A549 (cell line): ENCODE results near the gene GATA3. TPM values are rescaled to one million over a fixed set of nuclear protein-coding genes. Genes with fewer than 3 reads are reported as not detected.

Experiments
- ATAC-seq, 2 experiments: fragments of 200-7000 bp in 1 of 2; fragments of >200 bp in 1 of 2; cut with Nextera tagmentation in 1 of 2; cut with Tn5 transposase in 1 of 2; 3 replicates each; pipeline versions ENCODE4 v1.8.0 to v1.9.1; 2018 to 2020; ENCODE audit warnings: mild to moderate bottlenecking in 1 of 2, moderate library complexity in 1 of 2
- CTCF ChIA-PET: fragments of 300-600 bp; sonication (Branson Sonifier 250); formaldehyde crosslinking; extraction: SDS; loops from one replicate; lab custom pipeline; 2021; ENCODE audit warnings: antibody characterized with exemption, inconsistent platforms; lab: Yijun Ruan, JAX
- POLR2A ChIA-PET: fragments of 350-600 bp; formaldehyde crosslinking; extraction: SDS; loops from one replicate; lab custom pipeline; 2021; ENCODE audit warnings: antibody characterized with exemption, inconsistent platforms; lab: Yijun Ruan, JAX
- DNase-seq, 2 experiments: peaks; one replicate each; pipeline versions ENCODE4 v3.0.0 to v3.0.0-alpha.2; 2011 to 2016; ENCODE audit warnings: low read depth in 1 of 2, low spot score in 1 of 2
- FAIRE-seq: peaks from 2 replicates; lab custom pipeline; 2011; peaks lifted over from hg19 to GRCh38; lab: Jason Lieb, UNC
- H3K27ac ChIP-seq, 2 experiments: fragments of >200 bp; sonication (Bioruptor Twin); formaldehyde crosslinking; 3 replicates each; pipeline ENCODE4 v1.5.1; 2016 to 2017
- H3K4me1 ChIP-seq: fragments of >200 bp; sonication (Bioruptor Twin); formaldehyde crosslinking; 3 replicates; pipeline ENCODE4 v1.6.1; 2016
- H3K4me2 ChIP-seq: fragments of >200 bp; sonication (Bioruptor Twin); formaldehyde crosslinking; 3 replicates; pipeline ENCODE4 v1.6.1; 2016
- H3K4me3 ChIP-seq: fragments of >200 bp; sonication (Bioruptor Twin); formaldehyde crosslinking; 3 replicates; pipeline ENCODE4 v1.5.1; 2016
- H3K9me3 ChIP-seq: fragments of >200 bp; sonication (Bioruptor Twin); formaldehyde crosslinking; 3 replicates; pipeline ENCODE4 v1.6.1; 2016
- ATOH8 ChIP-seq: fragments of 250-450 bp; sonication (Bioruptor Pico); IDR thresholded peaks from 2 replicates; pipeline ENCODE4 v1.5.0; 2020; ENCODE audit warnings: low read depth, mild to moderate bottlenecking, moderate library complexity
- BCL3 ChIP-seq: fragments of >200 bp; sonication (Bioruptor Twin); formaldehyde crosslinking; IDR thresholded peaks from 3 replicates; pipeline ENCODE4 v1.6.1; 2016
- CBX8 ChIP-seq: fragments of 200-600 bp; sonication (generic); IDR thresholded peaks from 2 replicates; pipeline ENCODE4 v1.6.1; 2016
- EHF ChIP-seq: fragments of 250-450 bp; sonication (Bioruptor Pico); IDR thresholded peaks from 2 replicates; pipeline ENCODE4 v1.5.0; 2020; ENCODE audit warnings: mild to moderate bottlenecking
- EHMT2 ChIP-seq: fragments of 200-600 bp; sonication (generic); IDR thresholded peaks from 2 replicates; pipeline ENCODE4 v1.6.1; 2016; ENCODE audit warnings: antibody characterized with exemption, low read depth, mild to moderate bottlenecking, moderate library complexity
- EP300 ChIP-seq, 2 experiments: fragments of >200 bp; sonication (Bioruptor Twin); formaldehyde crosslinking; IDR thresholded peaks; 2 replicates in 1 of 2; 3 replicates in 1 of 2; pipeline ENCODE4 v1.6.1; 2016 to 2017
- GATA3 ChIP-seq: IDR thresholded peaks from 2 replicates; pipeline ENCODE4 v1.6.1; 2012; ENCODE audit warnings: borderline replicate concordance
- HDAC2 ChIP-seq: fragments of 200-600 bp; sonication (generic); IDR thresholded peaks from 2 replicates; pipeline ENCODE4 v1.6.1; 2016
- HES2 ChIP-seq: fragments of >200 bp; sonication (Bioruptor Twin); formaldehyde crosslinking; IDR thresholded peaks from 2 replicates; pipeline ENCODE4 v1.6.1; 2016
- HMGXB4 ChIP-seq: fragments of 250-450 bp; sonication (Bioruptor Pico); IDR thresholded peaks from 2 replicates; pipeline ENCODE4 v1.5.0; 2021; ENCODE audit warnings: mild to moderate bottlenecking, moderate library complexity, borderline replicate concordance
- JUNB ChIP-seq: fragments of >200 bp; sonication (Bioruptor Twin); formaldehyde crosslinking; IDR thresholded peaks from 2 replicates; pipeline ENCODE4 v1.6.1; 2016
- KDM5A ChIP-seq: fragments of 200-600 bp; sonication (generic); IDR thresholded peaks from 2 replicates; pipeline ENCODE4 v1.6.1; 2016; ENCODE audit warnings: antibody characterized with exemption, mild to moderate bottlenecking
- MAZ ChIP-seq: fragments of 150-350 bp; IDR thresholded peaks from 2 replicates; pipeline ENCODE4 v1.6.1; 2014; ENCODE audit warnings: antibody characterized with exemption, low read depth, low read length, borderline replicate concordance
- NFE2L2 ChIP-seq: fragments of 150-350 bp; conservative IDR thresholded peaks from 2 replicates; pipeline ENCODE4 v1.6.1; 2014; ENCODE audit warnings: low read length
- NPAS2 ChIP-seq: fragments of 250-450 bp; sonication (Bioruptor Pico); IDR thresholded peaks from 2 replicates; pipeline ENCODE4 v1.8.0; 2022; ENCODE audit warnings: mild to moderate bottlenecking, moderate library complexity, borderline replicate concordance
- POLR2A ChIP-seq: IDR thresholded peaks from 2 replicates; pipeline ENCODE4 v1.6.1; 2012; ENCODE audit warnings: mild to moderate bottlenecking, low read length
- RFX5 ChIP-seq: fragments of 450-650 bp; IDR thresholded peaks from 2 replicates; pipeline ENCODE4 v1.7.1; 2014; ENCODE audit warnings: antibody characterized with exemption, mild to moderate bottlenecking, moderate library complexity
- RNF2 ChIP-seq: fragments of 200-600 bp; sonication (generic); IDR thresholded peaks from 2 replicates; pipeline ENCODE4 v1.6.1; 2016; ENCODE audit warnings: low read depth, mild to moderate bottlenecking, antibody characterized with exemption, moderate library complexity, borderline replicate concordance
- ZFP36 ChIP-seq: fragments of 450-650 bp; IDR thresholded peaks from 2 replicates; pipeline ENCODE4 v1.6.1; 2014; ENCODE audit warnings: borderline replicate concordance; ENCODE audit not compliant: partially characterized antibody
- ZNF302 ChIP-seq: fragments of 250-450 bp; sonication (Bioruptor Pico); IDR thresholded peaks from 2 replicates; pipeline ENCODE4 v1.9.0; 2021; ENCODE audit warnings: inconsistent platforms, mild to moderate bottlenecking, moderate library complexity
- WGBS: methylation state at CpG from one replicate; pipeline ENCODE4 v1.1.6; 2017; ENCODE audit errors: missing lambda C conversion rate; 5-methylcytosine and 5-hydroxymethylcytosine counted together
- polyA plus RNA-seq, 4 experiments: library from polyadenylated mRNA; depleted of rRNA in 3 of 4; stranded (reverse); fragments of >200 nt; fragmentation: RNase III in 1 of 4; extraction: RNeasy Plus Mini Kit Qiagen cat#74134 plus additional on column Dnase treatment in 1 of 4; gene quantifications; 2 replicates in 3 of 4; 3 replicates in 1 of 4; pipeline ENCODE4 v1.2.3, GENCODE V29; 2011 to 2017
- TF ChIP-seq, protein P1 (sequence below): IDR thresholded peaks from 2 replicates; pipeline ENCODE4 v1.6.1; 2012

GATA3 gene
- polyA plus RNA-seq, 2 of the 4 experiments (the other 2 are of a cell fraction), result 1.3 to 3.5 TPM

GRCh38 chr10:8035641-8036470 lies 18.6 kb upstream of the GATA3 start:
- POLR2A ChIA-PET, result no interaction called here
- ATAC-seq, result no peak
- no peaks in the 10 kb centered on the region for H3K9me3 ChIP-seq
- H3K4me1 ChIP-seq, result peaks cover 16% of the 10 kb centered on the region; the same call in 1 of the 3 replicates
- no peak overlapping the region for H3K27ac ChIP-seq
- no peak overlapping the region for H3K4me3 ChIP-seq
- DNase-seq, result no peak
- TF ChIP-seq JUNB (no peak), ZNF302 (CRISPR knock-in tag) (no peak), BCL3 (no peak), KDM5A (no peak), HES2 (no peak), GATA3 (no peak)
- H3K4me2 ChIP-seq, result no peak overlapping the region
- CTCF ChIA-PET, result interaction anchor here (0.5 to 1.4 kb wide), 2 partner anchors 17 to 432 kb away, joined by 3 read pairs; no protein-coding TSS in a partner anchor
- no peak for FAIRE-seq
- 65% methylated on average over 37 of the region's 47 CpGs for WGBS

DNA sequence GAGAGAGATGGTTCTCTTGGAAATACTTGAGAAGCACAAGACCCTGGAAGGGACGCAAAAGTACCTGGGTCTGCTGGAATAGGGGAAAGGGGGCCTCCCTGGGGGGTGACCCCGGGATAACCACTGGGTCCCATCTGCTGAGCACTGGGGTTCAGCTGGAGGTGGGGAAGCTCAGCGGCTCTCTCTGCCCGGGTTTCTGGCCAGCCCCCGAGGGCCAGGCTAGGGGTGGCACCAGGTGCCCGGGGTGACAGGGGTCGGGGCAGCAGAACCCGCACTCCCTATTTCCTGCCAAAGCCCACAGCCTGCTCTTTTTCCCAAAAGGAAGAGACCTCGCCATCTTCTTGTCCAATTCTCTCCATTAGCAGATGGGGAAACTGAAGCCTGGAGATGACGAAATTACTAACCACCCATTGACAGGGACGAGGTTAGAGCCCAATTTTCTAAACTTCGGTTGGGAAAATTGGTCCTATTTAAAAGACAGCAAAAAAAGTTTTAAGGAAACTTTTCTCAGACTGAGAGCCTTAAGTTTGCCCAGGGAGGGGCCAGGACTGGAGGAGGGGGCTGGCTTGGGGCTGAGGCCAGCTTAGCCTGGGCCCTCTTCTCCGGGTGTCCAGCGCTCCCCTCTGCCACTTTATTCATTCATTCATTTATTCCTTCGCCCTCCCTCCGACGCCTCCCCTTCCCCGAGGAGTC lies 17.8 kb upstream of the GATA3 start:
- Histone ChIP-seq H3K4me3 (peak overlapping the region; percentile 45), H3K4me2 (peak overlapping the region; percentile 99), H3K9me3 (no peaks in the 10 kb centered on the region), H3K27ac (no peak overlapping the region), H3K4me1 (peaks cover 16% of the 10 kb centered on the region; the same call in 1 of the 3 replicates)
- FAIRE-seq, result no peak
- POLR2A ChIA-PET, result no interaction called here
- CTCF ChIA-PET, result interaction anchor here (0.5 kb wide), 1 partner anchor 431 kb away, joined by 3 read pairs; no protein-coding TSS in a partner anchor
- WGBS, result 25% methylated on average over 18 of the region's 18 CpGs
- no peak; a peak in 1 of 6 replicates for ATAC-seq
- TF ChIP-seq EP300 (IDR thresholded peaks at IDR 0.05), result no peak
- no peak for TF ChIP-seq ATOH8
- TF ChIP-seq EHMT2, result no peak
- TF ChIP-seq HMGXB4, result no peak
- no peak for TF ChIP-seq POLR2A
- TF ChIP-seq EHF (CRISPR knock-in tag), result no peak
- no peak for TF ChIP-seq NPAS2 (CRISPR knock-in tag)
- no peak for TF ChIP-seq ZFP36
- DNase-seq, result no peak

DNA sequence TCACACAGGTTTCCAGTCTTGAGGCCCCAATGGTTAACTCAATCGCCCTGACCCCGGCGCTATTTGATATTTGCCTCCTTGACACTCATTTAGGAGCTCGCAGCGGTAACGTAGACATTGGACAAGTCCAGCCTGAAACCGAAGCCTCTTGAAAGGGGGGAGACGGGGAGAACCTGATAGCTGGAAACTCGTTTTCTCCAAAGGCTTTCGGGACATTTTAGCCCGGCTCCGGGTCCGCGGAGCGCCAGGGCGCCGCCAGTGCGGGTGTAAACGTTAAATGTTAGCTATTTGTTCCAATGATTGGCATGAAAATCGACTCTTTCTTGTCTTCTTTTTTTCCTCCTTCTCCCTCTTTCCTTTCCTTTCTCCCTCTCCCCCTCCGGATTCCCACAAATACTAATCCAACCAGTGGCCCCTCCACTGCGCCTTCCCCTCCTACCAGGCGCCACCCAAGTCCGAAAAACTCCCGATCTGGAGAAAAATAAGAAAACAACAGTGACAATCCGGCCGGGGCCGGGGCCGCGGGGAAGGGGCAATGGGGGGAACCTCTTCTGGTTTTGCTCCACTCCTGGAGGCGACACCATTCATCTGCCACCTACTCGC lies 17.2 kb upstream of the GATA3 start:
- FAIRE-seq (no peak), ATAC-seq (peak in 1 of 2 experiments; percentile 46; a peak in 3 of 6 replicates), DNase-seq (no peak)
- TF ChIP-seq MAZ, result no peak
- TF ChIP-seq RFX5, result no peak
- peak; percentile 88; the same call in 1 of the 2 replicates for TF ChIP-seq RNF2
- peak; percentile 73 for TF ChIP-seq CBX8
- TF ChIP-seq HDAC2, result no peak
- TF ChIP-seq ZNF302 (CRISPR knock-in tag), result no peak
- peak; percentile 23 for TF ChIP-seq ZFP36
- TF ChIP-seq, protein P1, sequence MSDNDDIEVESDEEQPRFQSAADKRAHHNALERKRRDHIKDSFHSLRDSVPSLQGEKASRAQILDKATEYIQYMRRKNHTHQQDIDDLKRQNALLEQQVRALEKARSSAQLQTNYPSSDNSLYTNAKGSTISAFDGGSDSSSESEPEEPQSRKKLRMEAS, result no peak
- no peak for TF ChIP-seq NFE2L2
- no peaks in the 10 kb centered on the region for H3K9me3 ChIP-seq
- 4% methylated on average over 32 of the region's 32 CpGs for WGBS
- H3K4me2 ChIP-seq, result peak overlapping the region; percentile 99
- peaks cover 16% of the 10 kb centered on the region; the same call in 1 of the 3 replicates for H3K4me1 ChIP-seq
- ChIA-PET POLR2A (no interaction called here), CTCF (no interaction called here)
- H3K27ac ChIP-seq, result no peak overlapping the region
- H3K4me3 ChIP-seq, result peak overlapping the region; percentile 45
